AG09309 (cell line): Measurements from ENCODE around the gene CUTC.
"Not testable (repeated sequence)": the region's sequence is repeated elsewhere in the genome, so short reads cannot be mapped to it uniquely, and the experiment has no call there.

Experiments
- DNase-seq: peaks from one replicate; pipeline ENCODE4 v3.0.0-alpha.2; 2010; ENCODE audit warnings: low read depth
- H3K4me3 ChIP-seq: 2 replicates; pipeline ENCODE4 v1.5.1; 2011; ENCODE audit warnings: mild to moderate bottlenecking, low read depth, low read length, moderate library complexity; ENCODE audit not compliant: control insufficient read depth
- CTCF ChIP-seq: IDR thresholded peaks from 2 replicates; pipeline ENCODE4 v1.5.1; 2011; ENCODE audit warnings: mild to moderate bottlenecking, low read depth, low read length, inconsistent platforms; ENCODE audit not compliant: insufficient read depth, control insufficient read depth; ENCODE audit errors: missing control alignments

Gene CUTC

GRCh38 chr10:99742254-99742653, 10.2 kb downstream of the CUTC start:
- no peak for DNase-seq
- H3K4me3 ChIP-seq = no peak overlapping the region
- TF ChIP-seq CTCF = no peak

- no peak overlapping the region for H3K4me3 ChIP-seq
- no peak for TF ChIP-seq CTCF
- no peak for DNase-seq
Measured at GRCh38 chr10:99742701-99743100, 10.7 kb downstream of the CUTC start.

- TF ChIP-seq CTCF = no peak
- H3K4me3 ChIP-seq = no peak overlapping the region
- no peak for DNase-seq
Measured at GRCh38 chr10:99743841-99744240, 11.8 kb downstream of the CUTC start.

GRCh38 chr10:99746166-99746565, 14.1 kb downstream of the CUTC start:
- DNase-seq = not testable (repeated sequence)

GRCh38 chr10:99748823-99749451, 16.9 kb downstream of the CUTC start:
- no peak for DNase-seq
- TF ChIP-seq CTCF = no peak
- no peak overlapping the region for H3K4me3 ChIP-seq

More at GRCh38 chr10:99746166-99746565, 14.1 kb downstream of the CUTC start:
- H3K4me3 ChIP-seq = not testable (repeated sequence)

GRCh38 chr10:99750641-99751040, 18.6 kb downstream of the CUTC start:
- H3K4me3 ChIP-seq = no peak overlapping the region
- no peak for DNase-seq
- no peak for TF ChIP-seq CTCF

- no peak for TF ChIP-seq CTCF
- DNase-seq = no peak
- H3K4me3 ChIP-seq = no peak overlapping the region
Measured at GRCh38 chr10:99754670-99755069, 22.6 kb downstream of the CUTC start.
